HG02763 (cell line): ENCODE measurements around the gene CST4.
"Not testable (repeated sequence)": the region's sequence is repeated elsewhere in the genome, so short reads cannot be mapped to it uniquely, and the experiment has no call there.

Source experiments
- ATAC-seq: cut with Tn5 transposase; IDR thresholded peaks from one replicate; pipeline ENCODE4 v1.9.1; 2021; ENCODE audit warnings: mild to moderate bottlenecking, moderate library complexity; ENCODE audit not compliant: unreplicated experiment

CST4 gene

GRCh38 chr20:23689399-23689690, 507 bp upstream of the CST4 start:
- ATAC-seq, result no peak

- ATAC-seq, result no peak
These were observed 852 bp downstream of the CST4 start for GRCh38 chr20:23687986-23688385.

GRCh38 chr20:23686046-23686750, 2.6 kb downstream of the CST4 start:
- ATAC-seq, result no peak

GRCh38 chr20:23685529-23685896, 3.3 kb downstream of the CST4 start:
- not testable (repeated sequence) for ATAC-seq

- ATAC-seq, result no peak
These were observed 4.6 kb downstream of the CST4 start for GRCh38 chr20:23684261-23684660.

GRCh38 chr20:23683807-23684206, 5.0 kb downstream of the CST4 start:
- ATAC-seq, result no peak

GRCh38 chr20:23683281-23683680, 5.6 kb downstream of the CST4 start:
- no peak for ATAC-seq

GRCh38 chr20:23680146-23680545, 8.7 kb downstream of the CST4 start:
- no peak for ATAC-seq

- no peak for ATAC-seq
These were observed 9.4 kb downstream of the CST4 start for GRCh38 chr20:23679133-23680092.

- ATAC-seq, result no peak
These were observed 15.6 kb downstream of the CST4 start for GRCh38 chr20:23673209-23673608.

GRCh38 chr20:23672158-23672557, 16.7 kb downstream of the CST4 start:
- no peak for ATAC-seq

- ATAC-seq, result no peak
These were observed 17.4 kb downstream of the CST4 start for GRCh38 chr20:23671479-23671878.

GRCh38 chr20:23670361-23670760, 18.5 kb downstream of the CST4 start:
- no peak for ATAC-seq

- no peak for ATAC-seq
These were observed 19.0 kb downstream of the CST4 start for GRCh38 chr20:23669866-23670265.

GRCh38 chr20:23669327-23669726, 19.5 kb downstream of the CST4 start:
- no peak for ATAC-seq

GRCh38 chr20:23668477-23668951, 20.3 kb downstream of the CST4 start:
- ATAC-seq, result peak; percentile 63

GRCh38 chr20:23667666-23668065, 21.2 kb downstream of the CST4 start:
- ATAC-seq, result no peak

- no peak for ATAC-seq
These were observed 22.1 kb downstream of the CST4 start for GRCh38 chr20:23666698-23667097.

- no peak for ATAC-seq
These were observed 22.6 kb downstream of the CST4 start for GRCh38 chr20:23666189-23666588.

- no peak for ATAC-seq
These were observed 23.9 kb downstream of the CST4 start for GRCh38 chr20:23664954-23665353.

- ATAC-seq, result not testable (repeated sequence)
These were observed 24.8 kb downstream of the CST4 start for GRCh38 chr20:23664046-23664445.

GRCh38 chr20:23663180-23663579, 25.7 kb downstream of the CST4 start:
- no peak for ATAC-seq
